ENCODE results near the gene EAF1.
"Not testable (repeated sequence)": the region's sequence is repeated elsewhere in the genome, so short reads cannot be mapped to it uniquely, and the experiment has no call there.

Gene EAF1

GRCh38 chr3:15409239-15409638, 18.2 kb upstream of the EAF1 start:
- DNase-seq, result no peak

DNA sequence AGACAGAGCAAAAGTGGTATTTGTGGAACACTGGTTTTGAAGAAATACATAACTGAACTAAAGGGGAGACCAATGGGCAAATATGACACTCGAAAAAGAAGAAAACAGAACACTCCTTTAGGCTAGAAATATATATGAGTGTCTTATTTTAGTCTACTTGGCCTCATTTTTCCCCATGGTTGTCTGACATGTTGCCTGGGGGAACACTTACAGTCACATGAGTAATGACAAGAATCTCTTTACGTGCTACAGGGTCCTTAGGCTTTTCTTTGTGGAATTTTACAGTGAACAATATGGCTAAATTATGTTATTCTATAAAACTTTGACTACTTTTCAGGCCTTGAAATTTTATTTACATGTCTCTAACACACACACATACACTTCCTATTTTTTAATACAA, 17.6 kb upstream of the EAF1 start:
- DNase-seq, result no peak

GRCh38 chr3:15410966-15411365, 16.4 kb upstream of the EAF1 start:
- not testable (repeated sequence) for DNase-seq

DNA sequence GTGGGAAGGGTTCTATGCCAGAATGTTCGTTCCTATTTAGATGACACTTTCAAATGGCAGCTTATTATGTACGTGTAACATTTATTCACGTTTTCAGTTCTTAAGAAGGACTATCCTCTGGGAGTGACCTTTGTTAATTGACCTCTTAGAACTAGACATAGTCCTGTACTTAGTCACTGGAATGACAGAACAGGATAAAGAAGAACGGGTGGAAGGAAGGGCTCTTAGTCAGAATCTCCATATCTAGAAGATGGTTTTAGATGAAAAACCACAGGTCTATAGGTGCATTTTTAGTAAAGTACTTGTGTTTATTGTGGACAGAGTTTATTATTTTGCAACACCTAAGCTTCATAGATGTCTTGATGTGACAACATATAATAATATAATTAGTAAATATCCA, 6.5 kb upstream of the EAF1 start:
- DNase-seq, result no peak

- DNase-seq, result no peak
Measured at GRCh38 chr3:15426579-15427118, 749 bp upstream of the EAF1 start.

DNA sequence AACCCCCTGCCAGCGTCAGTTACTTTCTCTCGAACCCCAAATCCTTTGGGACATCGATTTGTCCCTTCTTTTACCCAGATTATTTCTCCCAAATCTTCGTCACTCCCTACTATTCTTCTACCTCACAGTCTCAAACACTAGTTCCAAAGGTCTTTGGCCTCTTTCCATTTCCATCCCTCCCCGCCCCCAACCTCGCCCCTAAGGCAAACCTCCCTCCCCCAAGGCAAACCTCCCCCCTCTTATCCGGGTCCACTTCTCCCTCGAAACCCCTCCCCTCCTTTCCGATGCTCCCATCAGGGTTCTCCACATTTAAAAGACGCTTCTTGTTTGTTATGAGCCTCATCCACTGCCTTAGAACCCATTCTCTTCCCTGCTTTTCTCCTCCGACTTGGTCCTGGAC, 583 bp downstream of the EAF1 start:
- DNase-seq, result no peak

- peak; percentile 52 for DNase-seq
Measured at GRCh38 chr3:15428539-15428938, 1.1 kb downstream of the EAF1 start.

DNA sequence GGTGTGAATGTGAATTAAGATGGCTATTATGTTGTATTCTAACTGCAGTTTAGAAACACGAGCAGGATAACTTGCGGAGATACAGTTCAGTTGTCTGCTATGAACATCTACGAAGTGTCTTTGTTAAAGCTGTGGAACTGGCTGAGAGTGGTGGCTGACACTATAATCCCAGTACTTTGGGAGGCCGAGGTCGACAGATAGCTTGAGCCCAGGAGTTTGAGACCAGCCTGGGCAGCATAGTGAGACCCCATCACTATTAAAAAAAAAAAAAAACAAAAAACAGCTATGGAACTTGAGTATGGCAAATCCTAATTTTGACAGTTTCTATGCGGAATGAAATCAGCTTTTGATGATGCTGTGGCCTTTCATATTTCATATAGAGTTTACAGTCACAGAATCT, 1.7 kb downstream of the EAF1 start:
- no peak for DNase-seq

DNA sequence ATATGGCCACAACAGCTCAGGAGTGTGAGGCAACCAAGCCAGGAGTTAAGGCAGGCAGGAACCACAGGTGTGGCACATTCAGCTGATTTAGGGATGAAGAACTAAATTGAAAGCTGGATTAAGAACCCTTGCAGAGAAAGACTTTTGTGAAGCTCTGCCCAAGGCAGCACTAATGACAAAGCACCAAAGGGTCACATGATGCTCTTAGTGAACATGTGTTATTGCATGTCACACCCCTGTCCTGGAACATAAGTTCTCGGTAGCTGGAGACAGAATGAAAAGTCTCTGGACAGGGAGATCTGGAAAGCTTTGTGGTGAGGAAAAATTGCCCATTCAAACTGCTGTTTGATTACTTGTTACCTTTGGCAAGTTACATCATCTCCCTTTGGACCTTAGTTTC, 3.2 kb downstream of the EAF1 start:
- no peak for DNase-seq

DNA sequence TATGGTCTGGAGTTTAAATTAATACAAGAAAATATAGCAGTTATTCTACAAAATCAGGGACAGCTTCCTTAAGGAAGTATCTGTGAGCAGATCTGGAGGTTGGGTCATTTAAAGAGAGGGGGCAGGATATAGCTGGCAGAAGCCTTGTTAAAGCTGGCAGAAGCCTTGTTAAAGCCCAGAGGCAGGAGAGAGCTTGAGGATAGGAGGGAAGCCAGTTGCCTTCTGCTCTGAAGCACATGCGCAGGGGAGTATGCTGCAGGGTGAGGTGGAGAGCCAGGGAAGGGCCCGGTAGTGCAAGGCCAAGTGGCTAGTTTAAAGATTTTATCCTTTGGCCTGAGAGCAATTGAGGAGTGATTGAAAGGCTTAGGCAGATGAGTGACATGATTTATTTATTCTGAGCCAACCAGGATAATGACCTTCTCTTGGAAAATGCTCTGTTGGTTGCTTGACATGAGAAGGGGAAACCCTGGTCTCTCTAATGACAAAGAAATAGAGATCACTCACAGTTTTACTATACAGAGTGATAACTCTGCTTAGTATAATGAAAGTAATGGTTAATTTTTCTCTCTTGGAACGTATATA, 3.9 kb downstream of the EAF1 start:
- no peak for DNase-seq

- no peak for DNase-seq
Measured at GRCh38 chr3:15433531-15433930, 6.1 kb downstream of the EAF1 start.

- no peak for DNase-seq
Measured at GRCh38 chr3:15434756-15435155, 7.4 kb downstream of the EAF1 start.

- DNase-seq, result no peak
Measured at GRCh38 chr3:15436246-15436645, 8.8 kb downstream of the EAF1 start.

- no peak for DNase-seq
Measured at GRCh38 chr3:15438983-15439382, 11.6 kb downstream of the EAF1 start.

DNA sequence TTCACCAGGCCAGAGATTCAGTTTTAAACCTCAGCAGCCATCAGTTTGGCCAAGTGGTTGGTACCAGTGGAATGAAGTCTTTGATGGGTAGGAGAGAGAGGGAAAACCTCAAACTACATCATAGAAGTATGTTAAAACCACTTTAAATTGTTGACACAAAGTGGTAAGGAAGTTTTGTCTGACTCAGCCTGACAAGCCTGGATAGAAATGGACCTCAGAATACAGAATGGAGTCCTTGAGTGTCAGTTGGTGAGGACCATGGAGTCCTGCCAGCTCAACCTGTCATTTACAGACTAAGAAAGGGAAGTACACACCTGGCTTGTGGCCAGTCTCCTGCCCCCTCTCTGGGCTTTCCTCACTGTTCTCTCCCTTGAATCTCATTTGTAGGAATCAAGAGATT, 12.1 kb downstream of the EAF1 start:
- DNase-seq, result no peak

DNA sequence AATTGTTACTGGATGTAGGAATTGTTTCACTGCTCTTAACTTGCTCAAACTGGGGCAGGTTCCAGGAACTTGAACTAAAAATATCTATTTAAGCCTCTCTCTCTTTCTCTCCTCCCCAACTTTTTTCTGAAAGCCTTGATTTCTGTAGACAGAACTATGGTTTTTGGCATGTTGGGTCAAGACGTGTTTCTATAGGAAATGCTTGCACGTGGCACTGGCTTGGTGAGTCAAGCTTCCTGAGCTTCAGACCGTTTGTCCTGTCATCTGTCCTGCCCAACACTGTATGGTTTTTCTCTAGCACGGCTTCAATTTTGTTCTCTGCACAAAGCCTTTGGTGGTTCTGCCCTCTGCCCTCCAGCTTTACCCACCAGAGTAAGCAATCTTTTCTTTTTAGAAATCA, 13.5 kb downstream of the EAF1 start:
- peak; percentile 19 for DNase-seq

GRCh38 chr3:15443826-15444524, 16.6 kb downstream of the EAF1 start:
- DNase-seq, result no peak

GRCh38 chr3:15449489-15450224, 22.3 kb downstream of the EAF1 start:
- DNase-seq, result no peak

- DNase-seq, result no peak
Measured at GRCh38 chr3:15450438-15451215, 23.2 kb downstream of the EAF1 start.

DNA sequence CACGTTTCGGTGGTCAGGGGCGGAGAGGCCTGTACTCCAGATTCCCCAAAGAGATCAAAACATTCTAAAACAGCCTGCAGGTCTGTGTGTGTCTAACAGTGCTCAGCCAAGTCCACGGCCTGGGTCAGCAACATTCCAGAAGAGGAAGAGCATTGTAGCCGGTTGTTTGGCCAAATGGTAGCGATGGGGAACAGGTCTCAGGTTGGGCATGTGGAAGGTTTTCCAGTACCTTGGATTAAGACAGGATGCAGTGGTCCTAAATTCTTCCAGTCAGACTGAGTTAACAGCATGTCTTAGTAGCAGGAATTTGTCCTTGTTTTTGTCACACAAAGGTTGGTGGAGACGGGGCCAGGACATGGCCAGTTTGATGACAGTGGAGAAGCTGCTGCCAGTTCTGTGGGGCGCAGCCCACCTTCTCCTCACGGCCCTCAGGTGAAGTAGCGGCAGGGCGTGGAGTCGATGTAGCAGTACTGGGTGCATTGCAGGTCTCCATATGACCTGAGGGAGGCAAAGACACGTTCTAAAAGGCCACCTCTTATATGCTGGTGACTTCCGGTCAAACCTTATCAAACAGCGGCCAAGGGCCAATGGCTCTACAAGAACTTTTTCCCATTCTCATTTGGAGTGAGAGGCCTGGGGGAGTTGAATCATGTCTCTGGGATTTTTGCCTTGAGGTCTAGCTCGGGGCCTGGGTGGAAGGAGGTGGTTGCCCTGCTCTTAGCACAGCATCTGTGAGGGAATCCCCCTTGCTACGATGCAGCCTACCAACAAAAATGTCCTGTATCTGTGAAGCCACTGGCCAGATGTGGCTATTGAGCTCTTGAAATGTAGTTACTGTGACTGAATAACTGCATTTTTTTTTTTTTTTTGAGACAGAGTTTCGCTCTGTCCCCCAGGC, 24.1 kb downstream of the EAF1 start:
- no peak for DNase-seq

- no peak for DNase-seq
Measured at GRCh38 chr3:15452156-15452555, 24.8 kb downstream of the EAF1 start.

DNA sequence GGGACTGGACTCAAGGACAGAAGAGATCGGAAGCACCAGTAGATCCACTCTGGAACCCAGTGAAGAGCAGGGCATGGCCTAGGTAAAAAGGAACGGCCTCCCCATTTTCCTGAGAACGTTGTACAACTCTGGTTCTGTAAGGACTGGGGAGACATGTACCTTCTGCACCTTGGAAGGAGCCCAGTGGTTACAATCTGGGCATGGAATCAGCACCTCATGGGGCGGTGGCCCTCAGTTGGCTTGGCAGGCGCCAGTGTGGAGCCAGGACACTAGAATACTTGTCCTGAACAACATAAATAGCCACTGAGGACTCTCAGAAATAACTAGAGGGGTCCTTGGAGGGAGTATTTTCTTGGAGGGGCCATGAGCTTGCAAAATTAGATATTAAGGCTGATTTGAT, 25.6 kb downstream of the EAF1 start:
- no peak for DNase-seq

Data from activated CD4-positive, alpha-beta T cell treated with anti-CD3 and anti-CD28 coated beads, Interleukin-10, Interleukin-2, amounts not matched to agents 100 ng/mL and 50 ng/mL, durations not matched to agents 16 hours and 8 hours (primary cell).